Type B pancreatic cell (in vitro differentiated cells): ENCODE results near the gene IGFL2. TPM values are rescaled to one million over a fixed set of nuclear protein-coding genes. Genes with fewer than 3 reads are reported as not detected.

ENCODE experiments used
- DNase-seq: peaks from one replicate; pipeline ENCODE4 v3.0.0; 2021; ENCODE audit warnings: mixed read lengths; ENCODE audit not compliant: unreplicated experiment; ENCODE audit errors: extremely low spot score
- H3K27ac Mint-ChIP-seq: 2 replicates; pipeline ENCODE4 v1.8.0; 2021; ENCODE audit warnings: mild to moderate bottlenecking, mixed read lengths
- H3K27me3 Mint-ChIP-seq: 2 replicates; pipeline ENCODE4 v1.8.0; 2021; ENCODE audit warnings: mixed read lengths
- H3K36me3 Mint-ChIP-seq: 2 replicates; pipeline ENCODE4 v1.8.0; 2021; ENCODE audit warnings: mixed read lengths
- H3K4me1 Mint-ChIP-seq: one replicate; pipeline ENCODE4 v1.8.0; 2021; ENCODE audit warnings: mixed read lengths; ENCODE audit not compliant: unreplicated experiment
- H3K4me3 Mint-ChIP-seq: 2 replicates; pipeline ENCODE4 v1.8.0; 2021; ENCODE audit warnings: mild to moderate bottlenecking, mixed read lengths
- H3K9me3 Mint-ChIP-seq: 2 replicates; pipeline ENCODE4 v1.8.0; 2021; ENCODE audit warnings: mixed read lengths
- total RNA-seq: library from RNA; stranded (reverse); gene quantifications from 2 replicates; pipeline ENCODE4 v1.2.1, GENCODE V29; 2021; ENCODE audit warnings: low replicate concordance
- TF ChIP-seq, protein P1 (sequence below): fragments of 200-600 bp; sonication (generic); conservative IDR thresholded peaks from 2 replicates; pipeline ENCODE4 v1.5.0; 2021; ENCODE audit warnings: antibody characterized with exemption, mild to moderate bottlenecking

The IGFL2 gene
- total RNA-seq, 1 donor from 2014 or later: 104 TPM

DNA sequence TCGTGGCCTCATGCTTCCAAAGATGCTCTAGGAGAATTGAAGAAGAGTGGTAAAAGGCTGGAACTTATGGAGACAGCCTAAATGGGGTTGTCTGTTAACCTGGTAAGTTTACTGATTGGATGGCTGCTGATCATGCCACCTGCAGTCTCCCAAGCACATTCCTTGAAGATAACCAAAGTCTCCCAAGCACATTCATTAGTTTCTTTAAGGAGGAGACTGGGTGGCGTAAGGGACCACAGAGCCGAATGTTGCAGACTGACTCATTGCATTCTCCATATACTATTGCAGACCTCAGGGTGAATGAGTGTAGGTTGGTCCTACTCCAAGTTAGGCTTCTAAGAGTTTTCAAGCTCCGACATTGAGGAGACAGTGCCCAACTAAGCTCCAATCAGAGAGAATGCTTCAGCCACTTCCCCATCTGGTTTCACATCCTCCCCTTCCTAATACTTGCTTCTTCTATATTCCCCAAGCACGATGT lies 23.4 kb upstream of the IGFL2 start, which contains the start of gene IGFL3:
Gene IGFL3, minus strand, starts transcription at position 51 of the 478 bp plus-strand sequence. Its CDS starts 39 bp downstream, at position 12.
- H3K27ac Mint-ChIP-seq: no peak within 1 kb of the TSS
- no peaks in the 10 kb centered on the region for H3K27me3 Mint-ChIP-seq
- no peak for DNase-seq
- no peaks in the 10 kb centered on the region for H3K9me3 Mint-ChIP-seq
- no peaks in the 10 kb centered on the region for H3K36me3 Mint-ChIP-seq
- H3K4me1 Mint-ChIP-seq: no peaks in the 10 kb centered on the region
- TF ChIP-seq, protein P1, sequence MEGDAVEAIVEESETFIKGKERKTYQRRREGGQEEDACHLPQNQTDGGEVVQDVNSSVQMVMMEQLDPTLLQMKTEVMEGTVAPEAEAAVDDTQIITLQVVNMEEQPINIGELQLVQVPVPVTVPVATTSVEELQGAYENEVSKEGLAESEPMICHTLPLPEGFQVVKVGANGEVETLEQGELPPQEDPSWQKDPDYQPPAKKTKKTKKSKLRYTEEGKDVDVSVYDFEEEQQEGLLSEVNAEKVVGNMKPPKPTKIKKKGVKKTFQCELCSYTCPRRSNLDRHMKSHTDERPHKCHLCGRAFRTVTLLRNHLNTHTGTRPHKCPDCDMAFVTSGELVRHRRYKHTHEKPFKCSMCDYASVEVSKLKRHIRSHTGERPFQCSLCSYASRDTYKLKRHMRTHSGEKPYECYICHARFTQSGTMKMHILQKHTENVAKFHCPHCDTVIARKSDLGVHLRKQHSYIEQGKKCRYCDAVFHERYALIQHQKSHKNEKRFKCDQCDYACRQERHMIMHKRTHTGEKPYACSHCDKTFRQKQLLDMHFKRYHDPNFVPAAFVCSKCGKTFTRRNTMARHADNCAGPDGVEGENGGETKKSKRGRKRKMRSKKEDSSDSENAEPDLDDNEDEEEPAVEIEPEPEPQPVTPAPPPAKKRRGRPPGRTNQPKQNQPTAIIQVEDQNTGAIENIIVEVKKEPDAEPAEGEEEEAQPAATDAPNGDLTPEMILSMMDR: no peak
- no peak within 1 kb of the TSS for H3K4me3 Mint-ChIP-seq

DNA sequence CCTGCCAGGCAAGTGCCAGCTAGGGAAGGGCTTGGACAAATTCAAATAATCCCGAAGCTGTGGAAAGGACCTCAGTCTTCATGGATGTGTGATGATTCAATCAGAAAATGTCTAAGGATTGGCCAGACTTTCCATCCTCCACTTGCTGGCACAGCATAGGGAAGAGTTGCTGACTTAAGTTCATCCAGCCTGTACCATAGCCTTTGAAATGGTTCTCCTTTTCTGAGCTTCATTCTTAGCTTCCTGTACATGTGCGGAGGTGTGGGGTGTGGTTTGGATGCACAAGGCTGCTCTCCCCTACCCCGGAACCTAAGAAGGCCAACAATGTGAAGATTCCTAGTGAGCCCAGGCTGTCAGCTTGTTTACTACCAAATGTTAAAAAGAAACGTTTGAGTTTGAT lies 22.6 kb upstream of the IGFL2 start:
- TF ChIP-seq, protein P1: no peak
- no peak overlapping the region for H3K27ac Mint-ChIP-seq
- H3K36me3 Mint-ChIP-seq: no peaks in the 10 kb centered on the region
- H3K27me3 Mint-ChIP-seq: no peaks in the 10 kb centered on the region
- H3K4me1 Mint-ChIP-seq: no peaks in the 10 kb centered on the region
- H3K9me3 Mint-ChIP-seq: no peaks in the 10 kb centered on the region
- no peak overlapping the region for H3K4me3 Mint-ChIP-seq
- no peak for DNase-seq

DNA sequence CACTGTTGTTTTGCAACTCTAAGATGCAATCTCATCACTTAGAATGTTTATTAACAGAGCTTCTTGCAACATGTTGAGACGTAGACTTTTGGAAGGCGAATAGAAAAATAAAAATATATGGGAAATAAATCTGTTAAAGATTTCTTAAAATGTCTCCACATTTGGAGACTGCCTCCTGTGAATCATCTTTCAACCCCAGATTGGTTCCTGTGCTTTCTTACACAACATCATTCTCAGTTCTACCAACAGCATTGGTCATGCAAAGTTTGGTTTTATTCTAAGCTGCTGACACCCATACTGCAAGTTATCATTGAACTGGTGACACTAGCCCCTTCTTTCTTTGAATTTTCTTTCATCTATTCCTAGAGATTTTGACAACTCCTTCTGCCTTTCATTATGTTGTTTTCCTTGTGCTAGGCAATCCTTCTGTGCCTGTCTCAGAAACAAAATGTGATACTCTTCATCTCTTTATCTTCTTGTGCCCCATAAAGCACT lies 21.9 kb upstream of the IGFL2 start:
- TF ChIP-seq, protein P1: no peak
- no peaks in the 10 kb centered on the region for H3K27me3 Mint-ChIP-seq
- H3K4me3 Mint-ChIP-seq: no peak overlapping the region
- H3K4me1 Mint-ChIP-seq: no peaks in the 10 kb centered on the region
- H3K9me3 Mint-ChIP-seq: no peaks in the 10 kb centered on the region
- H3K27ac Mint-ChIP-seq: no peak overlapping the region
- H3K36me3 Mint-ChIP-seq: no peaks in the 10 kb centered on the region
- DNase-seq: no peak

DNA sequence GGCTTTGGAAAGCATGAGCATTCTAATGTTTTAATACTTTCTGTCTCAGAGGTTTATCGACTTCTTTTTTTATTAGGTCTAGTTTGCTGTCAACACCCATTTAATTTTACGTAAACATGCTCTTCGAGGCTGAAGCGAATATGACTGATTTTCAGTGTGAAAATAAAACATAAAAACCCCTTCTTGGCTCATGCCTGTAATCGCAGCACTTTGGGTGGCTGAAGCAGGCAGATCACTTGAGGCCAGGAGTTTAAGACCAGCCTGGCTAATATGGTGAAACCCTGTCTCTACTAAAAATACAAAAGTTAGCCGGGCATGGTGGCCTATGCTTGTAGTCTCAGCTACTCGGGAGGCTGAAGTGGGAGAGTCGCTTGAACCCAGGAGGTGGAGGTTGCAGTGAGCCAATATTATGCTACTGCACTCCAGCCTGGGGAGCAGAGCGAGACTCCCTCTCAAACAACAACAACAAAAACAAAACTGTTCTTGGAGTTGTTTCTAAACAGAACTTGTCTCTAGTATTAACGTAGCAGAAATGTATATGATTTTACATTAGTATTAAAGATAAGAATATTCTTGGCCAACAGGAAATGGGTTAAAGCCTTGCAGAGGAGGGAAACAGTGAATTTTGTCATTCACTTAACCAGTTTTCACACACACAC lies 16.4 kb upstream of the IGFL2 start:
- peak overlapping the region; percentile 93 for H3K27ac Mint-ChIP-seq
- no peak overlapping the region for H3K4me3 Mint-ChIP-seq
- no peaks in the 10 kb centered on the region for H3K27me3 Mint-ChIP-seq
- TF ChIP-seq, protein P1: no peak
- no peak for DNase-seq
- H3K36me3 Mint-ChIP-seq: peaks cover 12% of the 10 kb centered on the region
- peaks cover 19% of the 10 kb centered on the region for H3K9me3 Mint-ChIP-seq
- H3K4me1 Mint-ChIP-seq: peaks cover 13% of the 10 kb centered on the region

DNA sequence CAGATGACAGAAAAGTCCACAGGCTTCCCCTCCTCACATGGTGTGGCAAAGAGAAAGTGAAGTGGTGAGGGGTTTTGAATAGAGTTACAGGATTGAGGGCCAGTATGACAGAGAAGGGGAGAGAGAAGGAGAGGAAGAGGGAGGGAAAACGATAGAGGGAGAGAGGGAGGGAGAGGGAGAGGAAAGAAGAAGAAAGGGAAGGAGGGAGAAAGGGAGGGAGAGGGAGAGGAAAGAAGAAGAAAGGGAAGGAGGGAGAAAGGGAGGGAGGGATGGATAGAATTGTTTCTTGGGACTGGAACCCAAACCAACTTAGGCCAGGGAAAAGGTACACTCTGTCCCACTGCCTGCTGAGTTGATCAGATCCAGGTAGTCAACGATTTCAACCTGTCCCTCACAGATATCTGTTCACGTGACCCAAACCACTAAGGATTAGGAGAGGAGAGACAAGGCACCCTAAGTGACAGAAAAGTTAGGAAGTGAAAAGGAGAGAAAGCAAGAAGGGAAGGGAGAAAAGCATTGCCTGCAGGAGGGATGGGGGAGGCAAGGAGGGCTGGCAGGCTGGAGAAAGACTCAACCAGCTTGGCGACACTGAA lies 15.4 kb upstream of the IGFL2 start:
- TF ChIP-seq, protein P1: no peak
- Mint-ChIP-seq H3K4me3 (peak overlapping the region; percentile 67), H3K27me3 (no peaks in the 10 kb centered on the region), H3K36me3 (peaks cover 12% of the 10 kb centered on the region), H3K27ac (peak overlapping the region; percentile 93), H3K4me1 (peaks cover 13% of the 10 kb centered on the region), H3K9me3 (peaks cover 19% of the 10 kb centered on the region)
- no peak for DNase-seq
